Endothelial cell (in vitro differentiated cells): ENCODE data around the gene PODXL2. TPM values are rescaled to one million over a fixed set of nuclear protein-coding genes. Genes with fewer than 3 reads are reported as not detected.
A peak's percentile ranks its signal among the peaks of the same experiment; 100 is the strongest.

Source experiments
- DNase-seq: peaks from one replicate; pipeline ENCODE4 v3.0.0; 2021; ENCODE audit warnings: low spot score
- H3K27ac Mint-ChIP-seq: one replicate; pipeline ENCODE4 v1.8.0; 2021; ENCODE audit warnings: mixed read lengths, inconsistent platforms; ENCODE audit not compliant: unreplicated experiment
- H3K27me3 Mint-ChIP-seq: one replicate; pipeline ENCODE4 v1.8.0; 2021; ENCODE audit warnings: mild to moderate bottlenecking, moderate library complexity, mixed read lengths, inconsistent platforms; ENCODE audit not compliant: unreplicated experiment
- H3K36me3 Mint-ChIP-seq: one replicate; pipeline ENCODE4 v1.8.0; 2021; ENCODE audit warnings: mild to moderate bottlenecking, low read depth, mixed read lengths, inconsistent platforms; ENCODE audit not compliant: unreplicated experiment
- H3K4me1 Mint-ChIP-seq: one replicate; pipeline ENCODE4 v1.8.0; 2021; ENCODE audit warnings: mild to moderate bottlenecking, mixed read lengths, inconsistent platforms; ENCODE audit not compliant: unreplicated experiment
- H3K4me3 Mint-ChIP-seq: one replicate; pipeline ENCODE4 v1.8.0; 2021; ENCODE audit warnings: mild to moderate bottlenecking, mixed read lengths, inconsistent platforms; ENCODE audit not compliant: unreplicated experiment
- H3K9me3 Mint-ChIP-seq: one replicate; pipeline ENCODE4 v1.8.0; 2021; ENCODE audit warnings: mixed read lengths, inconsistent platforms; ENCODE audit not compliant: unreplicated experiment
- CTCF ChIP-seq: fragments of 200-600 bp; sonication (generic); IDR thresholded peaks from one replicate; pipeline ENCODE4 v1.5.0; 2021; ENCODE audit warnings: antibody characterized with exemption; ENCODE audit not compliant: unreplicated experiment
- total RNA-seq: library from RNA; stranded (reverse); fragmentation: NEBNext Ultra II Directional; extraction: Animal tissue kit (Norgen Biotek cat#: 25700); gene quantifications from one replicate; pipeline ENCODE4 v1.2.1, GENCODE V29; 2021; ENCODE audit not compliant: unreplicated experiment

Gene PODXL2
- total RNA-seq, 1 donor from 2014 or later, result 16.4 TPM

GRCh38 chr3:127694467-127695215, 65.7 kb downstream of the PODXL2 start:
- peak; percentile 60 for DNase-seq
- H3K36me3 Mint-ChIP-seq, result no peaks in the 10 kb centered on the region
- H3K9me3 Mint-ChIP-seq, result no peaks in the 10 kb centered on the region
- H3K4me3 Mint-ChIP-seq, result no peak overlapping the region
- peaks cover 5% of the 10 kb centered on the region for H3K4me1 Mint-ChIP-seq
- TF ChIP-seq CTCF, result no peak
- H3K27me3 Mint-ChIP-seq, result peaks cover 7% of the 10 kb centered on the region
- no peak overlapping the region for H3K27ac Mint-ChIP-seq

GRCh38 chr3:127697551-127698240, 68.7 kb downstream of the PODXL2 start:
- H3K4me1 Mint-ChIP-seq, result peaks cover 21% of the 10 kb centered on the region
- peak overlapping the region; percentile 42 for H3K27ac Mint-ChIP-seq
- no peaks in the 10 kb centered on the region for H3K36me3 Mint-ChIP-seq
- no peak overlapping the region for H3K4me3 Mint-ChIP-seq
- DNase-seq, result peak; percentile 55
- H3K9me3 Mint-ChIP-seq, result no peaks in the 10 kb centered on the region
- H3K27me3 Mint-ChIP-seq, result peaks cover 10% of the 10 kb centered on the region
- no peak for TF ChIP-seq CTCF

GRCh38 chr3:127698286-127698685, 69.3 kb downstream of the PODXL2 start:
- H3K27me3 Mint-ChIP-seq, result peaks cover 8% of the 10 kb centered on the region
- H3K9me3 Mint-ChIP-seq, result no peaks in the 10 kb centered on the region
- H3K4me3 Mint-ChIP-seq, result no peak overlapping the region
- H3K36me3 Mint-ChIP-seq, result no peaks in the 10 kb centered on the region
- TF ChIP-seq CTCF, result no peak
- DNase-seq, result no peak
- no peak overlapping the region for H3K27ac Mint-ChIP-seq
- peaks cover 21% of the 10 kb centered on the region for H3K4me1 Mint-ChIP-seq

- Mint-ChIP-seq H3K4me3 (no peak overlapping the region), H3K4me1 (peaks cover 21% of the 10 kb centered on the region), H3K27me3 (peaks cover 7% of the 10 kb centered on the region), H3K27ac (no peak overlapping the region), H3K9me3 (no peaks in the 10 kb centered on the region), H3K36me3 (no peaks in the 10 kb centered on the region)
- DNase-seq, result no peak
- TF ChIP-seq CTCF, result no peak
Measured at GRCh38 chr3:127698691-127699415, 69.9 kb downstream of the PODXL2 start.
